NCI-H1105 treated with DMSO at 0.1 percent for 48 hours (cell line): ENCODE results near the gene E2F4.

Source experiments
- DNase-seq: peaks from one replicate; lab custom pipeline; 2025; lab: John Stamatoyannopoulos, UW

The E2F4 gene

DNA sequence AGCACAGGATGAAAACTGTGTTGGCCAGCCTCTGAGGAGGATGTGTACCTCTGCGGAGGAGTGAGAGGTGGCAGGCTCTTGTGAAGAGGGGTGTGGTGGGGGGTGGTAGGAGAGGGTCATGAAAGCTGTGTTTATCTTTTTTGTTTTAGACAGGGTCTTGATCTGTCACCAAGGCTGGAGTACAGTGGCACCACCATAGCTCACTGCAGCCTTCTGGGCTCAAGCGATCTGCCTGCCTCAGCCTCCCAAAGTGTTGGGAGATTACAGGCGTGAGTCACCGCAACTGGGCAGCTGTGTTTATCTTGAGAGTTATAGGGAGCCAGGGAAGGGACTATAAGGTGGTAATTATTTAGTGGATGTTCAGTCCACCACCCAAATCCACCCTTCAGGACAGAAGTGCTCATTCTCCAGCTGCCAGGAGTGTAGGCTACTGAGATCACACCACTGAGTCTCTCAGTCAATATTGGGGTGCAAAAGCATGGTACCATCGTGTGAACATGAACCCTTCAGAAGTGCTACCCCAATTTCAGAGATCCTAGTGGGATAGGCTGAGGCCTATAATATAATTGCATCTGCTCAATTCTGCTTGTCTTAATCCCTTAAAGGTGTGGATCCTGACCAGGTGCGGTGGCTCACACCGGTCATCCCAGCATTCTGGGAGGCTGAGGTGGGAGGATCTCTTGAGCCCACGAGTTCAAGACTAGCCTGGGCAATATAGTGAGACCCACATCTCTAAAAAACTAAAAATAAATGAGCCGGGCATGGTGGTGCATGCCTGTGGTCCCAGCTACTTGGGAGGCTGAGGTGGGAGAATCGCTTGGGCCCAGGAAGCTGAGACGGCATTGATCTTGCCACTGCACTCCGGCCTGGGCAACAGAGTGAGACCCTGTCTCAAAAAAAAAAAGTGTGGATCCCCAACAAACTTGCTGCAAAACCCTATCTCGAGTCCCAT, 1.2 kb upstream of the E2F4 start:
- DNase-seq: no peak

DNA sequence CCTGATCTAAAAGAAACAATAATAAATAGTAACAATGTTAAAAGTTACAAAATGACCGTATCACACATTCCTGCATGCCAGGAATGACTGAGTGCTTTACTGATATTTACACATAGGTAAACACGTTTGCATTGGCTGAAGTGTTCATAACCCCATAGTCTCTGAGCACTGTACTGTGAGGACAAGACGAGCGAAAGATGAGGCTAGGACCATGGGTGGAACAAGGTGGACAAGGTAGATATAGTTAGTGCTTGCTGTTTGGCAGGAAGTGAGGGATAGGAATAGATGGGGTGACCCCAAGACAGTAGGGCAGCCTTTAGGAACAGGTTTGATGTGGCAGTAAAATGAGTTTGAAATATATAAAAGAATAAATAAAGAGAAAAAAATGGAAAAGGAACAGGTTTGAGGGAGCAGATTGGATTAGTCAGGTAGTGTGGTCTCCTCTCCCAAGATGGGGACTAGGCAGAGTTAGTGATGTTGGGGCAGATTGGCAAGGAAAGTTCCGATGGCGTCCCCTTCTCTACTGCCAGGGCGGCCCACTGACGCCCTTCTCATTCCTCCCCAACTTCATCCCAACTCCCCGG, 452 bp upstream of the E2F4 start:
- no peak for DNase-seq

DNA sequence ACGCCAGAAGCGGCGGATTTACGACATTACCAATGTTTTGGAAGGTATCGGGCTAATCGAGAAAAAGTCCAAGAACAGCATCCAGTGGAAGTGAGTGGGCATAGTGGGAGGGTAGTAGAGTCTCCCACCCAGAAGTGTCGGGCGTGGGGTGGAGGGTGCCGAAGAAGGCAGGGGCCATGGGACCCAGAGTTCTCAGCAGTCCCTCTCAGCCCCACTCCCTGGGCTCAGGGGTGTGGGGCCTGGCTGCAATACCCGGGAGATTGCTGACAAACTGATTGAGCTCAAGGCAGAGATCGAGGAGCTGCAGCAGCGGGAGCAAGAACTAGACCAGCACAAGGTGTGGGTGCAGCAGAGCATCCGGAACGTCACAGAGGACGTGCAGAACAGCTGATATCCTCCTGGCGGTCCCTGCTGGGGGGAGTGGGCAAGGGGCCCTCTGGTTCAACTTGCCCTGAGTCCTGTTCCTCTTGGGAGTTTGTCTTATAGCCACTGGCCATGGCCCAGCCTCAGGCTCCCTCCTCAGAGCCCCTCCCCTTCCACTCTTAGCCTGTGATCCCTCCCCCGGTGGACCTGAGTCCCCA, 916 bp downstream of the E2F4 start:
- no peak for DNase-seq

DNA sequence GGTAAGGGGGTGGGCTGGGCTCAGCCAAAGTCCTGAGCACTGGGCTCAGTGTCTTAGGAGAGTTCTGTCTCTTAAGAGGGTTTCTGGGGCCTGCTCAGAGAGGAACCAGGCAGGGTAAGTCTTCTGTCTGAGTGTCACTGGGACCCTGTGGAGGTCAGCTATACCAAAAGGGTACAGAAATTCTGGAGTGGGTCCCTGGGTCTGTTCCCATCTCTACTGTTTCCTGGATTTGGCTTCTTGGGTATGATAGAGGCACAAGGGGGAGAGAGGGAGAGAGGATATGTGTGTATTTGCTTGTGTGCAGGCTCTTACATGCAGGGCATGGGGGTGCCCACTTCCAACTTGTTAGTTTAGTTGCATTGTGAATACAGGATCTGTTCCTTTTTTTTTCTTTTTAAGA, 1.6 kb downstream of the E2F4 start:
- DNase-seq: no peak

DNA sequence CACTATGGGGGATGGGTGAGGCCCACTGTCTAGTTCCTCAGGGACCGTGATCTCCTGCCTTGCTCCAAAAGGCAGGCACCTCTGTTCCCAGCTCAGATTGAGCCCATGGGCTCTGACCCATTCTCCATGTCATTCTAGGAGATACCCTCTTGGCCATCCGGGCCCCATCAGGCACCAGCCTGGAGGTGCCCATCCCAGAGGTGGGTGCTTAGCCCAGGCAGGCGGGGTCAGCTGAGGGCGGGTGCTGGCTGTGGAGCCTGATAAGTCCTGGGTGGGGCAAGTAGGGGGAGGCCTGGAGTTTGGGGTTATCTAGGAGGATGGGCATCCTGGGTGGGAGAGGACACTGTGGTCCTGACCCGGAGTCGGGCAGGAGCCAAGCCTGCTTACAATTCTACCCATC, 2.3 kb downstream of the E2F4 start:
- DNase-seq: no peak

DNA sequence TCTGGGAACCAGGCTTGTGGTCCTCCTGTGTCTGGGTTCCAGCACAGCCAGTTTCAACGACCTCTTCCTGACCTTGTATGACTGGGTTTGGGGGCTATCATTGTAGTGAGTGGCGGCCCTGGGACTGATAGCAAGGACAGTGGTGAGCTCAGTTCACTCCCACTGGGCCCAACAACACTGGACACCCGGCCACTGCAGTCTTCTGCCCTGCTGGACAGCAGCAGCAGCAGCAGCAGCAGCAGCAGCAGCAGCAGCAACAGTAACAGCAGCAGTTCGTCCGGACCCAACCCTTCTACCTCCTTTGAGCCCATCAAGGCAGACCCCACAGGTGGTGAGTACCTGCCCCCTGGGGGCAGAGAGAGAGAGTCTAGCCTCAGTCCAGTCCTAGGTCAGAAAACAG, 3.7 kb downstream of the E2F4 start:
- no peak for DNase-seq

DNA sequence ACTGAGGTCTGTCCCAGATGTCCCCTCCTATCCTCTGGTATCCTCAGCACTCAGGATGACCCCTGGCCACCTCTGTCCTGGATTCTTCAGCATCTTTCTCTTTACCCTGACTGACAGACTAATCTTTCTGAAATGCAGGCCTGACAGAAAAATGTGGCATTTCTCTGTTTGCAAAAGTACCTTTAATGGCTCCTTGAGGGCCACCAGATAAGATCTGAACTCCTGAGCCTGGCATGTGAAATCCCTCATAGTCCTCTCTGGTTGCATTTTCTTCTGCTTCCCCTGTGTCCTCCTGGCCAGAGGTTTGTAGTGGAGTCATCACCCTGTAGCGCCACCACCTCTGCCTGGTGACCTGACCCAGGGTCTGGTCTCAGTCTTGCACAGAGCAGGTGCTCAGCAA, 4.9 kb downstream of the E2F4 start:
- DNase-seq: no peak

DNA sequence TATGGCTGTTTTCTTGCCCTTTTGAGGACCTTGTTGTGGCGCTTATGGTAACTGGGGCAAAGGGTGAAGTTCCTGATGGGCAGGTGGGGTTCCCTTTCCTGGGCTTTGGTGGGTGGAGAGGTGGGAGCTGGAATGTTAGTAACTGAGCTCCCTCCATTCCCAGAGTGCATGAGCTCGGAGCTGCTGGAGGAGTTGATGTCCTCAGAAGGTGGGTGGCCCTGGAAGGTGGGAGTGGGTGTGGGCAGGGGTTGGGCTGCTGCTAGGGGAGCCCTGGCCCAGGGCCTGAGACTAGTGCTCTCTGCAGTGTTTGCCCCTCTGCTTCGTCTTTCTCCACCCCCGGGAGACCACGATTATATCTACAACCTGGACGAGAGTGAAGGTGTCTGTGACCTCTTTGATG, 5.7 kb downstream of the E2F4 start:
- no peak for DNase-seq

DNA sequence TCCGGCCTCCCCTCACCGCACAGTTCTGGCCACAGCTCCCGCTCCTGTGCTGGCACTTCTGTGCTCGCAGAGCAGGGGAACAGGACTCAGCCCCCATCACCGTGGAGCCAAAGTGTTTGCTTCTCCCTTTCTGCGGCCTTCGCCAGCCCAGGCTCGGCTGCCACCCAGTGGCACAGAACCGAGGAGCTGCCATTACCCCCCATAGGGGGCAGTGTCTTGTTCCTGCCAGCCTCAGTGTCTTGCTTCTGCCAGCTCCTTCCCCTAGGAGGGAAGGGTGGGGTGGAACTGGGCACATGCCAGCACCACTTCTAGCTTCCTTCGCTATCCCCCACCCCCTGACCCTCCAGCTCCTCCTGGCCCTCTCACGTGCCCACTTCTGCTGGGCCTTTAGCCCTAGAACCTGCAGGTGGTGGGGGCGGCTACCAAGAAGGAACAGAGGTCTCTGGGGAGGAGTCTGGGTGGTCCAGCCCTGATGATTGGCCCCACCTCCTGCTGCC, 6.3 kb downstream of the E2F4 start:
- peak; percentile 63 for DNase-seq

DNA sequence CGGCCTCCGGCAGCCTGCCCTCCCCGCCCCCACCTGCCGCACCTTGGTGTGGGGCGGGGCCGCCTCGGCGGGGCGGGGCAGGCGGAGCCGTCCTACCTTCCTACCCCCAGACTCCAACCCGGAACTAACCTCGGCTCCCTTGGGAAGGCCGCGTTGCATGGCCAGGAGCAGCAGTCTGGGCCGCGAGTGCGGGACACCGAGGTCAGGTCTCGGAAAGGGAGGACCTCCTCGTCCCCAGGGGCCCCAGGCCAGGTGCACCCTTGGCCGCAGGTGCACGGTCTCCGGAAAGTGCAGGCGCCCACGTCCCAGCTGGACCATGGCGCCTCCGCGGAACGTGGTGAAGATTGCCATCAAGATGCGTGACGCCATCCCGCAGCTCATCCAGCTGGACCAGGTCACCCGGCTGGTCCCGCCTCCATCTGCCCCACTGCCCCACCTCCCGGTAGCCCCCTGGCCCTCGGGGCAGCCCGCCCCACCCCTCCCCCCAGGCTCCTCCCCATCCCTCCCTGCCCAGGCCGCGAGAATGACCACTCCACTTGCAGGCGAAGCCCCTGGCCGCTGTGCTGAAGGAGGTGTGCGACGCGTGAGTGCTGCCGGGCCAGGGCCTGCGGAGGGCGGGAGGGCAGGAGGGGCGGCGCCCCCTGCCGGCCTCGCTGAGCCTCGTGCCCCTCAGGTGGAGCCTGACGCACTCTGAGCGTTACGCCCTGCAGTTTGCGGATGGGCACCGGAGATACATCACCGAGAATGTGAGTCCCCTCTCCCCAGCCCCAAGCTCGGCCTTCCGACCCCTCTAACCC, 7.3 kb downstream of the E2F4 start, which contains the start of gene ELMO3:
ELMO3 (plus strand) TSS at position 121 of the 797 bp plus-strand sequence; CDS start at position 317, 196 bp downstream.
- DNase-seq: peak; percentile 55

DNA sequence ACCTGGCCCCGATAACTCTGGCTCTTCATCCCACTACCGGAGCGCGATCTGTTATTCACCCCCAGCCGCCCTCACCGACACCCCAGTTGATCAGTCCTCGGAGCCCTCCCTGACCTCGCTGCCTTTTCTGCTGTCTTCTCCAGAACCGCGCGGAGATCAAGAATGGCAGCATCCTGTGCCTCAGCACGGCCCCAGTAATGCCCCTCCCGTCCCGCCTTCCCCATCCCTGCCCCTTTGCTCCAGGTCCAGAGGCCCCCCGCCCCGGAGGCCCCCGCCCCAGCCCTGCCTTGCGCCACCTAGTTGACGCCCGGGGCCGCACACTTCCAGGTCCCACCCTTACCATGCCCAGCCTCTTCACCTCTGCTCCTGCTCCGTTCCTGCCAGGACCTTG, 7.8 kb downstream of the E2F4 start:
- DNase-seq: no peak

DNA sequence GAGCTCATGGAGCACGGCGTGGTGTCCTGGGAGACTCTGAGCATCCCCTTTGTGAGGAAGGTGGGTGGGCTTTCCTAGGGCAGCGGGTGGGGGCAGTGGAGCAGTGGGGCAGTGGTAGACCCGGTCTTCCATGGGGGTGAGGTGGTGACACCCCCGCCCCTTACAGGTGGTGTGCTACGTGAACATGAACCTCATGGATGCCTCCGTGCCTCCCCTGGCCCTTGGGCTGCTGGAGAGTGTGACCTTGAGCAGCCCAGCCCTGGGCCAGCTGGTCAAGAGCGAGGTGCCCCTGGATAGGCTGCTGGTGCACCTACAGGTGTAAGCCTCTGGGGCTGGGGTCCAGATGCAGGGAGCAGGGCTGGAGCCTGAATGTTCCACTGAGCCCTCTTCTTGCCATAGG, 8.5 kb downstream of the E2F4 start:
- no peak for DNase-seq

DNA sequence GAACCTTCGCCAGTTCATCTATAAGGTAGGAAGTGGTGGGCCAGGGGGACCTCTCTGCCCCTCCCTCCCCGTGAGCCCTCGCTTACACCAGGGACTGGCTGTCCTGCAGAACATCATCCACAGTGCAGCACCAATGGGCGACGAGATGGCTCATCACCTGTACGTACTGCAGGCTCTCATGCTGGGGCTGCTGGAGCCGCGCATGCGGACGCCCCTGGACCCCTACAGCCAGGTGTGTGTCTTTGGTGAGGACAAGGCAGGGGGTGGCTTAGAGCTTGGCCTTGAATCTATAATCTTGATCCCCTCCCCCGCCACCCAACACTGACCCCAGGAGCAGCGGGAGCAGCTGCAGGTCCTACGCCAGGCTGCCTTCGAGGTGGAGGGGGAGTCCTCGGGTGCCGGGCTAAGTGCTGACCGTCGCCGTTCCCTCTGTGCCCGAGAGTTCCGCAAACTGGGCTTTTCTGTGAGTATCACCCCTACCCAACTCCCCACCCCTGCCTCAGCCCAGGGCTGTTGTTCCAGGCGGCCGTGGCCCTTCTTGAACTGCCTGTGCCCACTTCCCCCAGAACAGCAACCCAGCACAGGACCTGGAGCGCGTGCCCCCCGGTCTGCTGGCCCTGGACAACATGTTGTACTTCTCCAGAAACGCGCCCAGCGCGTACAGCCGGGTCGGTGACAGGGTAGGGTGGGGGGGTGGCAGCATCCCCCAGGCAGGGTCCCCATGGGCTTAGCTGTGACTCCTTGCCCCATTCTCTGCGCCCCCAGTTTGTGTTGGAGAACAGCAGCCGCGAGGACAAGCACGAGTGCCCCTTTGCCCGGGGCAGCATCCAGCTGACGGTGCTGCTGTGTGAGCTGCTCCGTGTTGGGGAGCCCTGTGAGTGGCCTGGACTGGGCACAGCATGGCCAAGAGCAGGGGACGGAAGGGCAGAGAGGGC, 9.7 kb downstream of the E2F4 start:
- DNase-seq: no peak

DNA sequence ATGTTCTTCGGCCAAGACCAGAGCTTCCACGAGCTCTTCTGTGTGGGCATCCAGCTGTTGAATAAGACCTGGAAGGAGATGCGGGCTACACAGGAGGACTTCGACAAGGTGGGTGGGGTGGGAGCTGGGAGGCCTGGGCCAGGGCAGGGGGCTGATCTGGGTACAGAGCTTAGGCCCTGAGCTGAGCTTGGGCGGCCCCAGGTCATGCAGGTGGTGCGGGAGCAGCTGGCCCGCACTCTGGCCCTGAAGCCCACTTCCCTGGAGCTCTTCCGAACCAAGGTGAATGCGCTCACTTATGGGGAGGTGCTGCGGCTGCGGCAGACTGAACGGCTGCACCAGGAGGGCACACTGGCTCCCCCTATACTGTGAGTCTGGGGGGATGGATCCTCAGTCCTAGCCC, 10.5 kb downstream of the E2F4 start:
- no peak for DNase-seq

DNA sequence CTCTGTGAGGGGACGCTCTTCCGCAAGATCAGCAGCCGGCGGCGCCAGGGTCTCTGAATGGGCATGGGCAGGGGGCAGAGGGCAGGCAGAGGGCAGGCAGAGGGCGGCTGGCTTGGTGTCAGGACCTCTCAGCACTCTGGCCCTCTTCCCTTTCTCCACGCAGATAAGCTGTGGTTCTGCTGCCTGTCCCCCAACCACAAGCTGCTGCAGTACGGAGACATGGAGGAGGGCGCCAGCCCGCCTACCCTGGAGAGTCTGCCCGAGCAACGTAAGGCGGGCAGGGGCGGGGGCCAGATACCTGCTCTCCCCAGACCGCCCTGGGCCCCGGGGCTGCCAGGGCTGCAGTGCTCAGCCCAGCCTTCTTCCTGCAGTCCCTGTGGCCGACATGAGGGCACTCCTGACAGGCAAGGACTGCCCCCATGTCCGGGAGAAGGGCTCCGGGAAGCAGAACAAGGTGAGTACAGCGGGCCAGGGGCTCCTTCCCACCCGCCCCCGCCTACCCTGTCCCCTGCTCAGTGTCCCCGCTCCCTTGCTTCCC, 11.1 kb downstream of the E2F4 start:
- DNase-seq: no peak

DNA sequence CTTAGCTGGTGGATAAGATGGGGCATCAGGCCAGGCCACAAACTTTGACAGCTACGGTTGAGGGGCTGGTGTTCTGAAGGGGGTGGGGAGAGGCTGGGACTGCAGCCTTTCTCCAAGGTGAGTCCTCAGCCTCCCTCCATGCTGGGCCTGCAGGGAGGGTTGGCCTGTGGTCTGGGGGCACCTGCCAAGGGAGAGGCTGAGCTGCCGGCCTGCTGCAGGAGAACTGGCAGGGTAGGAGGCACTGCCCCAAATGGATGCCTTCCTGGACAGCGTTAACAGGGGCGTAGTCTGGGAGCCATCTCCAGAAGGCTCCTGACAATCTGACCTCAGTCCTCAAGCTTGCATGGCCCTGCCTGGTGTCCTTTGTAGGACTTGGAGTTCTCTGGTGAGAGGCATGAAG, 12.1 kb downstream of the E2F4 start:
- no peak for DNase-seq

DNA sequence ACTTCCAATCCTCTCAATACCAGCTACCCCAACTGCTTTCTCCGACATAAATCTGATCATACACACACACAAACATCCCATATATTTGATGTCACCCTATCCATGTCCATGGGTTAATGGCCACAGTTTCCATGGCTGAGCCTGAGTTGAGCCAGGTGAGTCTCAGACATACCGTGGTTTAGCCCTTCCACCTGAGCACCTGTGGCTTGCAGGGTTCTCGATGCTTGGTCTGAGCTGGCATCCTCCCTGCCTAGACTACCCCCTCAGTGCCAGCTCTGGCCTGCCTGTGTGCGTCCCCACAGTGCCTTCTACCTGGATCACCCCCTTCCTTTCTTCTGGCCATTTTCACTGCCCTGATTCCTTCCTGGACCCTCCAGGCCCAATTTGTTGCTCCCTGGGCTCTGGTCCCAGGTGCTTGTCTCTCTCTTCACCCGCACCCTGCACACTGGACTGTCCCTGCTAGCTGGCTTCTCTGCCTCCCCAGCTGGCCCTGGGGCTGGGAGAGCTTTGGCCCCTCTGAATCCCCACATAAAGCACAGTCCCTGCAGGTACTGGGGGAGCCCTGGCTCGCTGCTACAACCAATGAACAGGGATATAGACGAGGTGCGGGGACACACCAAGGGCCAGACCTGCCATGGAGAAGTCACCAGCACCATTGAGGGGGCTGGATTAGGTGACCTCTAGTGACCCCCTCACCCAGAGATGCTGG, 14.3 kb downstream of the E2F4 start:
- no peak for DNase-seq

DNA sequence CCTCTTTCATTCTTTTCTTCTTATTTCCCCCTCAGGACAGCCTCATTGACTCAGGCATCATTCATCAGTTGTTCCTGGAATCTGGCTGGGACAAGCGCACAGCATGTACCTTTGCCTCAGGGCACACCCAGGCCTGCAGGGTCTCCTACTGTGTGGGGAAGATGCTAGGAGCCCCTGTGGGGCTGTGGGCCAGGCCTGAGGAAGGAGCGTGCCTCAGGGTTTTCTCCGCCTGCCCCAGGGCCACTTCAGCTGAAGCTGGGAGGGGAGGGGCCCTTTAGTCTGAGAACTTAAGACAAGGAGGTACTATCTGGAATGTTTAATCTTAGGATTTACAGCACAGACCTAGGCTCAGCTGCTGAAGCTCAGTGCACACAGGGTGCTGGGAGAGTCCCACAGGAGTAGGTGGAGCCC, 14.9 kb downstream of the E2F4 start:
- DNase-seq: no peak

DNA sequence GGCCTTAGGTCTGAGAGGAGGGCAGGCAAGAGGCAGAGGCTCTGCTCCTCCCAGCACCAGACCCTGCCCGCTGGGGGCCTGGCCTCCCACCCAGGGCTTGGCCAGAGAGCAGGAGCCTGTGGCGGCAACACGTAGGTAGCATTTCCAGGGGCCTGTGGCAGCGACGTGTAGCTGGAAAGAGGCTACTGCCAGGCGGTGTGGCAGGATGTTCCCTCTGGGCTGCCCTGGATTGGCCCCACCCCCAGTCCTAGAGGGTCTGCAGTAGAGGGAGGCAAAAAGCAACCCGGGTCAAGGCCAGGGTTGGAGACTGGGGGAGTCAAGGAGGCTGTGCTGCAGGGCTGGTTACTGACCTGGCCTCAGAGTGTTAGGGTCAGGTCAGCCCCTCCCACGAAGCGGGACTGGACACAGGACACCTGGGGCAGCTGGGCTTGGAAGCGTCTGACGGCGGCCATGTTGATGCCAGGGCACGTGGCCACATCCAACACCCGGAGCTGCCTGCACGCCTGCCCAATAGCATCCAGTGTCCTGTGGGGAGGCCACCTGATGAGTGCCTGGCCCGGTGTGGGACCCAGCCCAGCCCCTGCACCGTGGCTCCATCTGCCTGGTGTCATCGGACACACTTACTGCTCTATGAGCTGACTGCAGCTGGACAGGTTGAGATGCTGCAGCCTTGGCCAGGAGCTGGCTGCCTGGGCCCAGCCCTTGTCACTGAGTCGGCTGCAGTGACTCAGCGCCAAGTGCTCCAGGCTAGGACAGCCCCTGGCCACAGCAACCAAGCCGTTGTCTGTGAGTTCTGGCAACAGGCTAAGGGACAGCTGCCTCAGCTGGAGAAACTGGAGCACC, 15.5 kb downstream of the E2F4 start:
- no peak for DNase-seq
